Type B pancreatic cell (in vitro differentiated cells): ENCODE data around the gene MOGAT1. TPM values are rescaled to one million over a fixed set of nuclear protein-coding genes. Genes with fewer than 3 reads are reported as not detected.

ENCODE experiments used
- DNase-seq: peaks from one replicate; pipeline ENCODE4 v3.0.0; 2021; ENCODE audit warnings: mixed read lengths; ENCODE audit not compliant: unreplicated experiment; ENCODE audit errors: extremely low spot score
- H3K27ac Mint-ChIP-seq: 2 replicates; pipeline ENCODE4 v1.8.0; 2021; ENCODE audit warnings: mild to moderate bottlenecking, mixed read lengths
- H3K27me3 Mint-ChIP-seq: 2 replicates; pipeline ENCODE4 v1.8.0; 2021; ENCODE audit warnings: mixed read lengths
- H3K36me3 Mint-ChIP-seq: 2 replicates; pipeline ENCODE4 v1.8.0; 2021; ENCODE audit warnings: mixed read lengths
- H3K4me1 Mint-ChIP-seq: one replicate; pipeline ENCODE4 v1.8.0; 2021; ENCODE audit warnings: mixed read lengths; ENCODE audit not compliant: unreplicated experiment
- H3K4me3 Mint-ChIP-seq: 2 replicates; pipeline ENCODE4 v1.8.0; 2021; ENCODE audit warnings: mild to moderate bottlenecking, mixed read lengths
- H3K9me3 Mint-ChIP-seq: 2 replicates; pipeline ENCODE4 v1.8.0; 2021; ENCODE audit warnings: mixed read lengths
- CTCF ChIP-seq: fragments of 200-600 bp; sonication (generic); conservative IDR thresholded peaks from 2 replicates; pipeline ENCODE4 v1.5.0; 2021; ENCODE audit warnings: antibody characterized with exemption, mild to moderate bottlenecking
- total RNA-seq: library from RNA; stranded (reverse); gene quantifications from 2 replicates; pipeline ENCODE4 v1.2.1, GENCODE V29; 2021; ENCODE audit warnings: low replicate concordance

MOGAT1 gene
- total RNA-seq, 1 donor from 2014 or later = not detected

- H3K27ac Mint-ChIP-seq = no peak overlapping the region
- DNase-seq = no peak
- TF ChIP-seq CTCF = no peak
- no peaks in the 10 kb centered on the region for H3K4me1 Mint-ChIP-seq
- H3K9me3 Mint-ChIP-seq = peaks cover 4% of the 10 kb centered on the region
- no peak overlapping the region for H3K4me3 Mint-ChIP-seq
- no peaks in the 10 kb centered on the region for H3K27me3 Mint-ChIP-seq
- H3K36me3 Mint-ChIP-seq = no peaks in the 10 kb centered on the region
Observed at GRCh38 chr2:222745836-222746559, 74.5 kb downstream of the MOGAT1 start.

GRCh38 chr2:222747526-222748160, 76.2 kb downstream of the MOGAT1 start:
- H3K4me1 Mint-ChIP-seq = peaks cover 4% of the 10 kb centered on the region
- no peaks in the 10 kb centered on the region for H3K36me3 Mint-ChIP-seq
- peaks cover 4% of the 10 kb centered on the region for H3K9me3 Mint-ChIP-seq
- no peak overlapping the region for H3K4me3 Mint-ChIP-seq
- DNase-seq = no peak
- TF ChIP-seq CTCF = no peak
- H3K27me3 Mint-ChIP-seq = no peaks in the 10 kb centered on the region
- H3K27ac Mint-ChIP-seq = no peak overlapping the region

- no peak for TF ChIP-seq CTCF
- H3K9me3 Mint-ChIP-seq = no peaks in the 10 kb centered on the region
- H3K36me3 Mint-ChIP-seq = no peaks in the 10 kb centered on the region
- H3K4me3 Mint-ChIP-seq = no peak overlapping the region
- H3K27ac Mint-ChIP-seq = no peak overlapping the region
- no peaks in the 10 kb centered on the region for H3K27me3 Mint-ChIP-seq
- DNase-seq = no peak
- peaks cover 22% of the 10 kb centered on the region for H3K4me1 Mint-ChIP-seq
Observed at GRCh38 chr2:222750533-222750932, 79.1 kb downstream of the MOGAT1 start.

GRCh38 chr2:222751238-222751637, 79.8 kb downstream of the MOGAT1 start:
- no peaks in the 10 kb centered on the region for H3K36me3 Mint-ChIP-seq
- H3K27me3 Mint-ChIP-seq = peaks cover 1% of the 10 kb centered on the region
- no peak overlapping the region for H3K27ac Mint-ChIP-seq

More at GRCh38 chr2:222751238-222751637, 79.8 kb downstream of the MOGAT1 start:
- TF ChIP-seq CTCF = no peak
- no peak overlapping the region for H3K4me3 Mint-ChIP-seq
- DNase-seq = no peak
- peaks cover 23% of the 10 kb centered on the region for H3K4me1 Mint-ChIP-seq
- no peaks in the 10 kb centered on the region for H3K9me3 Mint-ChIP-seq
